GM20431 (cell line): ENCODE results near the gene PCDHA1.

Experiments
- in situ Hi-C: fragments of 300-500 bp; cut with MseI, MboI; formaldehyde crosslinking; loops from one replicate; pipeline ENCODE4 v1.15.0; 2020; ENCODE audit warnings: low sequenced_read_pairs; ENCODE audit not compliant: unreplicated experiment

PCDHA1 gene

DNA sequence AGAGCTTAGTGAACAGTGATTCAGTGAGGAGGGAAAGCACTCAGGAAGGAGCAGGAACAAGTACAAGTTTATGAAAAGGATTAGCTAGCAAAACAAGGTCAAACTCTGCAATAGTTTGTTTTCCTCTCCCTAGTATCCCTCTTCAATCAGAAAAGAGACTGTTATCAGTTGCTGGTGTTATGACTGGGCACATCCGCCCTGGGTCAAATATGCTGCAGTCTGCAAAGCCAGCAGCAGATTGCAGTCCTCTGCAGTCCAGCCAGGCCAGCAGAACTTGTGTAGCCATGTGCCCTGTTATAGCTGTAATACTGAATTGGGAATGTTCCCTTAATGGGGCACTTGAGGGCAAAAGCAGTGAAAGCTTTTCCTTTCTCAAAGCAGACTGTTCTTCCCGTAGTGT, 192.3 kb downstream of the PCDHA1 start:
- in situ Hi-C loops: no loop called here

- in situ Hi-C loops: no loop called here
Observed at GRCh38 chr5:140978983-140979382, 193.0 kb downstream of the PCDHA1 start.

DNA sequence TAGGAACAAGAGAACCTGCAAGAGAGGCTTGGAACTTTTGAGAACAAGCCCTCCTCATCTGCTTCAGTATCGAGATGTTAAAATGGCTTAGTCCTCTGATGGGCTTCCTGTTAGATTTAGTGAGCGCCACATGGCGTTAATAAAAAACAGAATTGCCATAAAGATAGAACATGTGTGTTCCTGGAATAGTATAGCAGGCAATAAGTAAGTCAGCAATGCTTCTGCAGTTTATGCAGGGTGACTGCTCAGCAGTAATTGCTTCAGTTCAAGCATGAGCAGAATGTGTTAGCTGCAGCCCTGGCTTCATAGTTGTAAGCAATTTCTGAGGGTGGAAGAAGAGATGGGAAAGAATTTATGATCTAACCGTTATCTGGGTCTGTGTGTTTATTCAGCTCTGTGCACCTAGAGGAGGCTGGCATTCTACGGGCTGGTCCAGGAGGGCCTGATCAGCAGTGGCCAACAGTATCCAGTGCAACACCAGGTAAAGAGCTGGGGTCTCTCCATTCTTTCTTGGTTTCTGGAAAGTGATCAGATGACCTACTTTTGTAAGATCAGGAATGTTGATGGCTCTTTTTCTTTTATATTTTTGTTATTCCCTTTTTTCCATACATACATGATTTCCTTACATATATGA, 196.3 kb downstream of the PCDHA1 start:
- in situ Hi-C loops: no loop called here

GRCh38 chr5:140986117-140986521, 200.2 kb downstream of the PCDHA1 start:
- in situ Hi-C loops: no loop called here

DNA sequence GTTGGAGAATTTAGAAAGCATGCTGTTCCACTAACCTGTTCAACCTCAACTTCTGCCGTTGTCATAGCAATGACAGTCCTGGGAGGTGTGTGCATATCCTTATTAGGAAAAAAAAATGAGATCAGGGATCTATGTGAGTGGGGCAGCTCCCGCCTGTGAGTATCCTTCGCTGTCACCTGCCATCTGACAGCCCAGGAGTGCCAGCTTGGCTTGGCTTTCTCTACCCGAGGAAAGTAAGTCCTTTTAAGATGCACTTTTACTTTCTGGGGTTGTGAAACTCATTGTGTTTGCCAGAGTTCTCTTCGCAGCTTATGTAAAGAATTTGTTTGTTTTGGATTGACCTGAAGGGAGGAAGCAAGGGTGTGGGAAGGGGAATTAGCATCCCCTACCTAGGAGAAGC, 202.2 kb downstream of the PCDHA1 start:
- in situ Hi-C loops: no loop called here

GRCh38 chr5:140988608-140989007, 202.7 kb downstream of the PCDHA1 start:
- in situ Hi-C loops: no loop called here

DNA sequence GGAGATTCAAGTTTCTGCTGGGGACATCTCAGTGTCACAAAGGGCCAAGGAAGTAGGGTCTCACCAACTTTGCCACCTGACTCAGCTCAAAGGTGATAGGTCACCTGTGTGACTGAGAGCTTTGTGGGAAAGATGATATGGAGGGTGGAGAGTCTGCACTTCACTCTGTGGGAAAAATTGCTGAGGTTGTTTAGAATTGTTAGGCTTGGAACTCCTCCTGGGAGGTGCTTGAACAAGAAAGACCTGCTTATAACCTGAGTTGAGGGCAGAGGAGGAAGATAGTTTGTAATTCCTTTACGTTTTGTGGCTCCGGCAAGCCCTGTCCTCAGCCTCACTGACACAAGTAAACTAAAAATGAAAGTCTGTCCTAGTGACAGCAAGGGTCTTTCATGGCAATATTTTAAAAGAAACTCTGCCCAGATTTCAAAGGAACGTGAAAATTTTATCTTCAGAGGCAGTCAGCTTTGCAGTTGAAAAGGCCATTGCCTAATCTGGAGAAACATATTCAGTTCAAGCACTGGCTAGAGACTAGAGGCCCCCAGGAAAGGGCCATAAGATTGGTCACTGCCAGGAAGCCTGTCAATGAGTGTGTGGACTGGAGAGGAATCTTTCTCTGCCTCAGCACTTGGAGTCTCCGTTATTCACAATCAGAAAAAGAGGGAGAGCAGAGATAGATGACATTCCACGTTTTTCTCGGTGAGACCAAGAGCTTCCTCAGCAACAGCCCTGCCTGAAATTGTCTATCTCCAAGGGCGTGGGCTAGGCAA, 203.5 kb downstream of the PCDHA1 start:
- in situ Hi-C loops: no loop called here

DNA sequence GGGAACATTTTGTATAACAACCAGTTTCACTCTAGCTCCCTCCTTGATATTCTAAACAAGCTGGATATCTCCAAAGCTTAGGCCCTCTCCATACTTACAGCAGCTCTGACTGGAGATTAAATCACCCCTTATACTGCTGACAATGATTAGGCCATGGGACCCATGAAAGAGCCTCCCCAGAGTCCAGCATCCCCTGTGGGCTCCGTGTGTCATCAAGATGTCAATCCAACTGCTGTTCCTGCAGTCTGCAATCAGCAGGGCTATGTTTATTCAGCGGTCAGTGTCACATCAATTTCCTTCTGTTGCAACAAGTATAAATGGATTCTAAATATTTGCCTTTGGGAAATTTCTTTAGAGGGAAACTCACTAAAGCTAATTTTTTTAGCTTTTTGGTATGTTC, 206.9 kb downstream of the PCDHA1 start:
- in situ Hi-C loops: no loop called here

GRCh38 chr5:140996060-140996459, 210.1 kb downstream of the PCDHA1 start:
- in situ Hi-C loops: no loop called here

DNA sequence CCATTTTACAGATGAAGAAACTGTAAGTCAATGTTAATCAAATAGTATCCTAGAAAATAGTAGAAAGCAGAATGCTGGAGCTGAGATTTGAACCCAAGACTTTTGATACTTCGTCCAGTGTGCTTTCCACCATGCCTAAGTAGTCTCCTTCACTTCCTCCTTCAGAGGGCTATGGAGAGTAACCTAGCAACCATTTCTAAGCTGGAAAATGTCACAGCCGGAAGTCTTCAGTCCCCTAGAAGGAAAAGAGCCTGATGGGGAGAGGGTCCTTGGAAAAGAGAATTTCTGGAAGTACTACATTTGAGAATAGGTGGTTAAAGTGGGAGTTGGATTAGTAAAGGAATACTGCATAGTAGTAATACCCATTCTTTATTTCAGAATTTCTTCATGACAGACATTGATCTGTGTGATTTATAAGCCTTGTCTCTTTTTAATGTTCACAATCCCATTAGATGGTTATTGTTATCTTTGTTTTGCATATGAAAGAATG, 213.0 kb downstream of the PCDHA1 start:
- in situ Hi-C loops: no loop called here

GRCh38 chr5:141001446-141001843, 215.5 kb downstream of the PCDHA1 start:
- in situ Hi-C loops: no loop called here

DNA sequence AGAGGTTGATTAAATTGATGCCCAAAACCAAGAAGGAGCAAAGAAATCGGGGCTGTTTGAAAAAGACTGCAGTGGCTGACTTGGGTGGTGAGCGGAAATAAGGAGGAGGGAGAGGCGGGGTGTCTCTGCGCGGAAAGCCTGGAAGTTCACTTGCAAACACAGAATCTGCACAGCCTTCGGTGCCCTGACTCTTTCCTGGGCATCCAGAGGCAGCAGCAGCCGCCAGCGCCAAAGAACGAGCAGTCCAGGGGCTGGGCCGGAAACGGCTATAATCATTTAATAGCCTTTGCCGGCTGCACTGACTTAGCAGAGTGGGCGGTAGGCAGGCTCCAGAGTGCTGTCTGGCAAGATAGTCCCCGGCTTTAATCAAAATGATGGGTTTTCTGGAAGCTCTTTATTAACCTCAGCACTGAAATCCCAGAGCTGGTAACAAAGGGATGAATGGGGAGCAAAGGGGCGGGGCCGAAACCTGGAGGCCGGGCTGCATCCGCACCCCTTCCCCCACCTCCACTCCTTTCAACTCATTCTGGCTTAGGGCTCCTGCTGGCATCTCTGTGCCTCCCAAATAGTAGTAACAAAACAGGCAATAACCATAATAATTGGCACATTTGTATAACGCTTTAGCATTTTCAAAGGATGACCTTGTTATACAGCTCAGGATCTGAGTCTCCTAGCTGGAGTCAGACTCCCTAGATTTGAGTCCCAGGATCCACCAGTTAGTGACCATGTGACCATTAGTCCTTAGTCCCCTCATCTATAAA, 216.1 kb downstream of the PCDHA1 start:
- in situ Hi-C loops: no loop called here

DNA sequence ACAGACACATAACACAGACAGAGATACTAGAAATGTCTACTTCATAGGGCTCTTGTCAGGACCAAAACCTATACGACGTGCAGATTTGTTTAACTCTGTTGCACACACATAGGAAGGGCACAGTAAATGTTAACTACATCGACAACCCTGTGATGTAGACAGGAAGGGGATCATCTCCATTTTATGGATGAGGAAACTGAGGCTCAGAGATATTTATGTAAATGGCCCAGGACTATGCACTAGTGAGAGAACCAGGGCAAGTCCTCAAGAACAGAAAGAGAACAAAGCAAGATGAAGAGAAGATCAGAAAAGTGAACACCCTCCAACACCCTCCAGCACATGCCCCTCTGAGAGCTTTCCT, 216.6 kb downstream of the PCDHA1 start:
- in situ Hi-C loops: no loop called here

- in situ Hi-C loops: no loop called here
Observed at GRCh38 chr5:141003031-141003430, 217.1 kb downstream of the PCDHA1 start.

GRCh38 chr5:141003791-141004611, 218.1 kb downstream of the PCDHA1 start:
- in situ Hi-C loops: no loop called here

GRCh38 chr5:141007791-141008190, 221.9 kb downstream of the PCDHA1 start:
- in situ Hi-C loops: no loop called here

DNA sequence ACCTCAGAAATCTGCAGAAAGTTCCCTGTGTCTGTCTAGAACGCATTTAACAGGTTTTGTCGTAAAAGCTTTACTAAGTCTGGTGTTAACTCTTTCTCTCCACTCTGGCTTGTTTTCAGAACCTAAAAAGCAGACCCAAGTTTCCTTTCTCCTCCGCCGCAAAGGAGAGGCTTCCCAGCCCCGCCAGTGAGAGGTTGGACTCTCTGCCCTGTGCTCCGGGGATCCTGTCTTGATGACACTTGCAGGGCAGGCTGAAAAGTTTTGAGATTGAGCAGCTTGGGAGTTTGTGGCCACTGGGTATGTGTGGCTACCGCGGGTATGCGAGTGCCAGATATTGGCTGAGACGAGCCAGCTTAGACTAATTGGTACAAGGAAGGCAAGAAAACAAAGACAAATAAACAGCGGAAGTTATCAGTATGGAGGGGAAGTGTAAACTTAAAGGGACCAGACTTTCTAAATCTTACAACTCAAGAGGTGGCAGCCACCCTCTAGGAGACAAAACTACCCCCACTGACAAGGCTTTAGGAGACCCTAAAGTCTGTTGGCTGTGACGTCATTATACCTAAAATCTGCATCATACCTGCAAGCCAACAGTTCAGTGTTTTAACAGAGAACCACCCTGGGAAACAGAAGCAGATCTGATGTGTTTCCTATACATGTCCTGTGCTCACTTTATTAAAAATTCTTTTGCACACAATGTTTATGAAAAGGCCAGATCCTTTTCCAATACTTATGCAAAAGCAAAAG, 224.3 kb downstream of the PCDHA1 start:
- in situ Hi-C loops: no loop called here

DNA sequence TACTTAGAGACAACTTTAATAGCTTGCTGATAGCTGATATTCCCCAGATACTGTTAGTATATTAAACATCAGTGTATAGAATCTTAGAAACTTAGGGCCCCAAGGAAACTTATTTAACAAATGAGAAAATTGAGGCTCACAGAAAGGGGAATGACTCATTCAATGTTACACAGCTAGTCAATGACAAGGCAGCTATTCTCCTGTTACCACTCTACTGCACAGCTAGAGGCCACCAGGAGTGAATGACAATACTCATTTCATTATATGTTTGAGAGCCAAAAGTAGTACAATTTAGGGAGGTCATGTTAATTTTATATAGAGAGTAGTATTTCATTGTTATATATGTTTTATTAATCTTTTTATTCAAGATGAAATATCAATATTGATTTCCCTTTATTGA, 232.0 kb downstream of the PCDHA1 start:
- in situ Hi-C loops: no loop called here

GRCh38 chr5:141022384-141022783, 236.4 kb downstream of the PCDHA1 start:
- in situ Hi-C loops: no loop called here

GRCh38 chr5:141031006-141031405, 245.1 kb downstream of the PCDHA1 start:
- in situ Hi-C loops: no loop called here
